ENCODE measurements around the gene ADAM23.

ADAM23 gene

GRCh38 chr2:206631340-206631739 lies 188.0 kb downstream of the ADAM23 start:
- Histone ChIP-seq H3K27ac (no peak overlapping the region), H3K4me3 (ENCODE audit: low read depth in 1 of 2, low read length in 1 of 2) (no peak overlapping the region), H3K36me3 (no peaks in the 10 kb centered on the region), H3K27me3 (peaks cover 14% of the 10 kb centered on the region), H3K9me3 (no peaks in the 10 kb centered on the region), H3K4me1 (ENCODE audit: control insufficient read depth in 1 of 2, insufficient read depth in 1 of 2, low read depth in 1 of 2, low read length in 1 of 2) (no peaks in the 10 kb centered on the region)
- TF ChIP-seq, protein P1, sequence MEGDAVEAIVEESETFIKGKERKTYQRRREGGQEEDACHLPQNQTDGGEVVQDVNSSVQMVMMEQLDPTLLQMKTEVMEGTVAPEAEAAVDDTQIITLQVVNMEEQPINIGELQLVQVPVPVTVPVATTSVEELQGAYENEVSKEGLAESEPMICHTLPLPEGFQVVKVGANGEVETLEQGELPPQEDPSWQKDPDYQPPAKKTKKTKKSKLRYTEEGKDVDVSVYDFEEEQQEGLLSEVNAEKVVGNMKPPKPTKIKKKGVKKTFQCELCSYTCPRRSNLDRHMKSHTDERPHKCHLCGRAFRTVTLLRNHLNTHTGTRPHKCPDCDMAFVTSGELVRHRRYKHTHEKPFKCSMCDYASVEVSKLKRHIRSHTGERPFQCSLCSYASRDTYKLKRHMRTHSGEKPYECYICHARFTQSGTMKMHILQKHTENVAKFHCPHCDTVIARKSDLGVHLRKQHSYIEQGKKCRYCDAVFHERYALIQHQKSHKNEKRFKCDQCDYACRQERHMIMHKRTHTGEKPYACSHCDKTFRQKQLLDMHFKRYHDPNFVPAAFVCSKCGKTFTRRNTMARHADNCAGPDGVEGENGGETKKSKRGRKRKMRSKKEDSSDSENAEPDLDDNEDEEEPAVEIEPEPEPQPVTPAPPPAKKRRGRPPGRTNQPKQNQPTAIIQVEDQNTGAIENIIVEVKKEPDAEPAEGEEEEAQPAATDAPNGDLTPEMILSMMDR (IDR thresholded peaks at IDR 0.05) = no peak

DNA sequence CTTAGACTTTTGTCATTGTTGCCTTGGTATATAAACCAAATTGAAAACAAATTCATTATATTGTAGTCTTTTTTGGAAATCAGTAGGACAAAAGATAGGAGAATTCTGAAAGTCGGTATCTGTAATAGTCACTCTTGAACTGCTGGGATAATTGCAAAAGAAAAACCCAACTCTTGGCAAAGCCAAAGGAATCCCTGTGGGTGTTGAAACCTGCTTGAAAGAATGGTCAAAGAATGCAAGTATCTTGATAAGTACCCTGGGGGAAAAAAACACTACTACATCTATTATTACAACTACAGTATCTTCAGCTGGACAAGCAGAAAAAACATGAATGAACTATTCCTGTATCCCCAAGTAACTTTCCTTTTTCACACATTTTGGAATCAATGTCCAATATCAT lies 191.7 kb downstream of the ADAM23 start:
- Histone ChIP-seq H3K4me1 (ENCODE audit: control insufficient read depth in 1 of 2, insufficient read depth in 1 of 2, low read depth in 1 of 2, low read length in 1 of 2) (no peaks in the 10 kb centered on the region), H3K4me3 (ENCODE audit: low read depth in 1 of 2, low read length in 1 of 2) (no peak overlapping the region), H3K27me3 (peaks cover 25% of the 10 kb centered on the region), H3K9me3 (no peaks in the 10 kb centered on the region), H3K27ac (no peak overlapping the region), H3K36me3 (no peaks in the 10 kb centered on the region)
- TF ChIP-seq, protein P1 (IDR thresholded peaks at IDR 0.05) = no peak

- no peaks in the 10 kb centered on the region for H3K4me1 ChIP-seq (ENCODE audit: control insufficient read depth in 1 of 2, insufficient read depth in 1 of 2, low read depth in 1 of 2, low read length in 1 of 2)
- H3K27me3 ChIP-seq = peaks cover 58% of the 10 kb centered on the region
- H3K4me3 ChIP-seq (ENCODE audit: low read depth in 1 of 2, low read length in 1 of 2) = no peak overlapping the region
- no peak overlapping the region for H3K27ac ChIP-seq
- H3K9me3 ChIP-seq = no peaks in the 10 kb centered on the region
- TF ChIP-seq, protein P1 (IDR thresholded peaks at IDR 0.05) = no peak
- no peaks in the 10 kb centered on the region for H3K36me3 ChIP-seq
Observed at GRCh38 chr2:206639636-206640035, 196.3 kb downstream of the ADAM23 start.

- Histone ChIP-seq H3K27ac (no peak overlapping the region), H3K27me3 (peaks cover 60% of the 10 kb centered on the region), H3K9me3 (no peaks in the 10 kb centered on the region), H3K4me3 (ENCODE audit: low read depth in 1 of 2, low read length in 1 of 2) (no peak overlapping the region), H3K36me3 (no peaks in the 10 kb centered on the region), H3K4me1 (ENCODE audit: control insufficient read depth in 1 of 2, insufficient read depth in 1 of 2, low read depth in 1 of 2, low read length in 1 of 2) (no peaks in the 10 kb centered on the region)
- TF ChIP-seq, protein P1 (IDR thresholded peaks at IDR 0.05) = no peak
Observed at GRCh38 chr2:206641226-206641625, 197.9 kb downstream of the ADAM23 start.

DNA sequence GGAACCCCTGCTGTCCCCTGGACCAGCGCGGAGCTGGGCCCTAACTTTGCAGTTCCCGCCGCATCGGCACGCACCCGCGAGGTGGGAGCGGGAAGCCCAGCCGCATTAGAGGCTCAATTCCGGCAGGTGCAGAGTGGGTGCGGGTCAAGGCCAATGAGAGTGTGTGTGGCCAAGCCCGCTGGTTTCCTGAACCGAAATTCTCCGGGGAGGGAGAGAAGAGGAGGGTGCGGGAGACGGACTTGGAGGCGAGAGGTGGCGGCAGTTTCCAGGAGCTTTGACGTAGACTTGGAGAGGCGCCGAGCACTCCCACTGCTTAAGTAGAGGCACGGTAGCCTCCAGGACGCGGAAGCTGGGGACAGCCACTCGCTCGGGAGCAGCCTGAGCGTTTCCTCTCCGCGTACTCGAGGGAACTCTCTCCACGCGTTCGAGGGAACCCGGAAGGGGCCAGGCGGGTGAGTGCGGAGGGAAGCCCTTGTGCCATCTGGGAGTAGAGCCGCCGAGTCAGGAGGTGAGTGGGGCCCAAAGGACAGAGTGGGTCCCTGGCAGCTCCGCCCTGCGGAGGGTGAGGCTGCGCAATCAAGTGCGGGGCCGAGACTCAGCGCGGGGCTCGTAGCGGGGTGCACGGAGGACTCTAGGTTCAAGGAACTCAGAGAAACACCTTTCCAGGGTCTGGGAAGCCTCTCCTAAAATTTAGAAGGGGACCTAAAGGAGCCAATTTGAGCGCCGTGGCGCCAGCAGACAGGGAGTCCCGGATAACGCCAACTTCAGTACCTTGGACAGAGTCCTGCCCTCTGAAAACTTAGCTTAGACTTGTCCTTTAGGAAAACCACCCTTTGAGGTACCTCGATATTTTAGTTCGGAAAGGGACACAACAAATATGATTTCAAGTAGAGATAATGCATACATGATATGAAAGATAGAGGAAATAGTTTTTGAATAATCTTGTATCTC lies 199.0 kb downstream of the ADAM23 start, which contains the start of gene FAM237A:
Gene FAM237A, plus strand, starts transcription at position 413 of the 951 bp plus-strand sequence. CDS start 1,750 bp downstream, outside the sequence.
- Histone ChIP-seq H3K36me3 (no peaks in the 10 kb centered on the region), H3K4me3 (ENCODE audit: low read depth in 1 of 2, low read length in 1 of 2) (no peak within 1 kb of the TSS), H3K4me1 (ENCODE audit: control insufficient read depth in 1 of 2, insufficient read depth in 1 of 2, low read depth in 1 of 2, low read length in 1 of 2) (no peaks in the 10 kb centered on the region), H3K27me3 (peaks cover 60% of the 10 kb centered on the region), H3K9me3 (no peaks in the 10 kb centered on the region), H3K27ac (no peak within 1 kb of the TSS)
- TF ChIP-seq, protein P1 (IDR thresholded peaks at IDR 0.05) = no peak

Measured in neutrophil (primary cell).